AG10803 (cell line): ENCODE data around the gene TRMT5.

ENCODE experiments used
- DNase-seq: peaks from one replicate; pipeline ENCODE4 v3.0.0; 2010; ENCODE audit warnings: low read depth
- H3K4me3 ChIP-seq: 2 replicates; pipeline ENCODE4 v1.5.1; 2011; ENCODE audit warnings: mild to moderate bottlenecking, low read length, control low read depth
- TF ChIP-seq, protein P1 (sequence below): conservative IDR thresholded peaks from 2 replicates; pipeline ENCODE4 v1.5.1; 2011; ENCODE audit warnings: mild to moderate bottlenecking, low read length, control low read depth, inconsistent platforms

The TRMT5 gene, protein sequence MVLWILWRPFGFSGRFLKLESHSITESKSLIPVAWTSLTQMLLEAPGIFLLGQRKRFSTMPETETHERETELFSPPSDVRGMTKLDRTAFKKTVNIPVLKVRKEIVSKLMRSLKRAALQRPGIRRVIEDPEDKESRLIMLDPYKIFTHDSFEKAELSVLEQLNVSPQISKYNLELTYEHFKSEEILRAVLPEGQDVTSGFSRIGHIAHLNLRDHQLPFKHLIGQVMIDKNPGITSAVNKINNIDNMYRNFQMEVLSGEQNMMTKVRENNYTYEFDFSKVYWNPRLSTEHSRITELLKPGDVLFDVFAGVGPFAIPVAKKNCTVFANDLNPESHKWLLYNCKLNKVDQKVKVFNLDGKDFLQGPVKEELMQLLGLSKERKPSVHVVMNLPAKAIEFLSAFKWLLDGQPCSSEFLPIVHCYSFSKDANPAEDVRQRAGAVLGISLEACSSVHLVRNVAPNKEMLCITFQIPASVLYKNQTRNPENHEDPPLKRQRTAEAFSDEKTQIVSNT

DNA sequence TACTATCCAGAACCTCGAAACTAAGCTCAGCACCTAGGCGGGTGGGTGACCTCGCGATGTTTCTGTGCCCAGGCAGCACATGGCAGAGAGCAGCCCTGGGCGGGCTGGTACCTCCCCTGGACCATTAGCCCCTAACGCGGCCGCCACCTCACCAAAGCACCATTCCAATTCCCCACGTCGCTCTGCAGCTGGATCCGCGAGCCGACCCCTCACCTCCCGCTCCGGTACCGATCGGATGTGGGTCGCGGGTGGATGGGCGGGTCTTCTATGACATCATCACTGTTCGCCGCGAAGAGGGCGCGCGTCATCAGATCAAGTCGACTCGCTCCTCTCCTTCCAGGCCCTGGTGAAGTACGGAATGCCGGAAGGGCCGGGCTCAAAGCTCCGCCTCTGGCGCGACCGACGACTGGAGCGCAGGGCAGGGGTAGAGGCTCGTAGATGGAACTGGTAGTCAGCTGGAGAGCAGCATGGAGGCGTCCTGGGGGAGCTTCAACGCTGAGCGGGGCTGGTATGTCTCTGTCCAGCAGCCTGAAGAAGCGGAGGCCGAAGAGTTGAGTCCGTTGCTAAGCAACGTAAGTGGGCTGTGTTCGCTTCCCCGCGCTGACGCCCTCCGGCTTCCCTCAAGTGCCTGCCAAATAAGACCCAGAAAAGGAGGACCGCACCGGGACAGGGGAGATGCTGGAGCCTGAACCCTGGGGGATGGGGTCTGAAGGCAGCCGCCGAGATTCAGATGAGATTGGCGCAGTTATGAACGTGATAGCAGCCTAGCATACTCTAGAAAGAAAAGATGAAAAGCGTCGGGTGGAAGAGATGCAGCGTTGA, at the start of gene TRMT5, which contains the start of gene SLC38A6:
TRMT5 (minus strand) TSS at position 269 of the 822 bp plus-strand sequence; CDS start at position 163, 106 bp downstream.
SLC38A6 (plus strand) TSS at position 435 of the 822 bp plus-strand sequence; CDS start at position 468, 33 bp downstream.
- TF ChIP-seq, protein P1, sequence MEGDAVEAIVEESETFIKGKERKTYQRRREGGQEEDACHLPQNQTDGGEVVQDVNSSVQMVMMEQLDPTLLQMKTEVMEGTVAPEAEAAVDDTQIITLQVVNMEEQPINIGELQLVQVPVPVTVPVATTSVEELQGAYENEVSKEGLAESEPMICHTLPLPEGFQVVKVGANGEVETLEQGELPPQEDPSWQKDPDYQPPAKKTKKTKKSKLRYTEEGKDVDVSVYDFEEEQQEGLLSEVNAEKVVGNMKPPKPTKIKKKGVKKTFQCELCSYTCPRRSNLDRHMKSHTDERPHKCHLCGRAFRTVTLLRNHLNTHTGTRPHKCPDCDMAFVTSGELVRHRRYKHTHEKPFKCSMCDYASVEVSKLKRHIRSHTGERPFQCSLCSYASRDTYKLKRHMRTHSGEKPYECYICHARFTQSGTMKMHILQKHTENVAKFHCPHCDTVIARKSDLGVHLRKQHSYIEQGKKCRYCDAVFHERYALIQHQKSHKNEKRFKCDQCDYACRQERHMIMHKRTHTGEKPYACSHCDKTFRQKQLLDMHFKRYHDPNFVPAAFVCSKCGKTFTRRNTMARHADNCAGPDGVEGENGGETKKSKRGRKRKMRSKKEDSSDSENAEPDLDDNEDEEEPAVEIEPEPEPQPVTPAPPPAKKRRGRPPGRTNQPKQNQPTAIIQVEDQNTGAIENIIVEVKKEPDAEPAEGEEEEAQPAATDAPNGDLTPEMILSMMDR, result no peak
- peak within 1 kb of the TSS; percentile 85 for H3K4me3 ChIP-seq
- DNase-seq, result peak; percentile 96

DNA sequence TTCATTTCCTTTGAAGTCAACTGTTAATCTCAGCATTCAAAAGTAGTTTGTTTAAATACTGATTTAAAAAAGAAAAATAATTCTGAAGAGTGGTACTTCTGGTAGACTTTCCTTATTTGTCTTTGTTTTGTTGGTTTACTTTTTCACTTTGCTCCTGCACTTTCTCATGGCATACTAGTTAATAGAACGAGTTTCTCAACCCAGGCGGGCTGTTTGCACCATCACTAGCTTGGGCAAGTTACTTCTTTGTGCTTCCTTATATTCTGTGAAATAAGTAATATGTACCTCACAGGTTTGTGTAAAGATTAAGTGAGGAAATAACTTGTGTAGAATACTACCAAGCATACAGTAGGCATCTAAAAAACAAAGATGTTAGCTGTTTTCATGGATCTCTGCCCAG, 45.6 kb upstream of the TRMT5 start:
- TF ChIP-seq, protein P1, result no peak
- no peak for DNase-seq
- H3K4me3 ChIP-seq, result no peak overlapping the region

DNA sequence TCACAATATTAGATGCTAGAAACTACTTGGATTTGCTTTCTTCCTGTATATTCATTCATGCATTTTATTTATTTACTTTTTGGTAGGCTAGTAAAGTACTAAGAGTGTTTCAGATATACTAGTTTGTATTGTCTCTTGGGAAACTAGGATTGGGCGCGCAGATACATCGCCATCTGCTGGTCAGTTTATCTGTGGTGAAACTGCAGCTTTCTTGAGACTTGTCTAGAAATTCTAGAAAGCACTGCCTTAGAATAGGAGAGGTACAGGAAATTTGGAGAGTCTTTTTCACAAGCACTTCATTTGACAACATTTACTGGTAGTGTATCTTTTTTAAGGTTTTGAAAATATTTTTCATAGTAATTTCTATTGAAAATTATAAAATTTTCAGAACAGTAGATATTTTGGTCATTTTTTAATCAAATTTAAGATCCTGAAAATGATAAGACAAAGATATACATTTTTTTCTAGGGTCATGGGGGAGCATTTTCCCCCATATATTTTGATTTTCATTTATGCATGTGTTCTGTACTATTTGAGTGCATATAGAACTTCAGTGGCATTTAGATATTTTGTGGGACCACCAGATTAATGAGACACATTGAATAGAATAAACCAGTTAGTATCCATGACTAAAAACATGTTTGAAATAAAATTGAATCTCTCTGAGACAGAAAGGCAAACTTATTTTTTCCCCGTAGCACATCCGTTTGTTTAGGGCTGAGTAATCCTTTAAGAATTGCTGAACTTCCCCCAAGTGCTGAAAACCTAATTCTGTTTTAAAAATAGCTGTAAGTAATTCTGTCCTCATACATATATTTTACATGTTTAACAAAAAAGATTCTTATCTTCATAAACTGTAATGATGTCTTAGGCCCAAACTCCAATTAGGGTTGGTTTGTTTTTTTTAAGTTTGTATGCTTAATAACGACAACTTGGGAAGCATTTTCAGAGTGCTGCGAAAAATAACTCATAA, 44.7 kb upstream of the TRMT5 start:
- peak; percentile 80 for DNase-seq
- no peak overlapping the region for H3K4me3 ChIP-seq
- TF ChIP-seq, protein P1, result peak; percentile 97

DNA sequence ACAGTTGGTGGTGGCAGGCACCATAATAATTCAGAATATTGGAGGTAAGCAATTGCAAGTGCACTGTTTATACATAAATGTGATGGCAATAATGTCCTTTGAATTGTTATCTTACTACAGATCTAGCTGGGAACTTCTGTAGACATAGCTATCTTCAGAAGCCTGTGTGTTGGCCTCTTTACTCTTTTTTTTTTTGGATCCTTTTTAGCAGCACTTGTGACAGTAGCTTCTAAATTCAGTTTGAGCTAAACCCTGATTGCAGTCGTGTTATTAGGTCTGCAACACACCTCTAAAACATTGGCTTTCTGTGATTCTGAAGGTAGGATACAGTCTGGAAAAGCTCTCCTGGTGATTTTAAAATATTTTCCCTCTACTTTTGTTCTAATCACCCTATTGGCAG, 38.7 kb upstream of the TRMT5 start:
- no peak for DNase-seq
- no peak overlapping the region for H3K4me3 ChIP-seq
- TF ChIP-seq, protein P1, result no peak

DNA sequence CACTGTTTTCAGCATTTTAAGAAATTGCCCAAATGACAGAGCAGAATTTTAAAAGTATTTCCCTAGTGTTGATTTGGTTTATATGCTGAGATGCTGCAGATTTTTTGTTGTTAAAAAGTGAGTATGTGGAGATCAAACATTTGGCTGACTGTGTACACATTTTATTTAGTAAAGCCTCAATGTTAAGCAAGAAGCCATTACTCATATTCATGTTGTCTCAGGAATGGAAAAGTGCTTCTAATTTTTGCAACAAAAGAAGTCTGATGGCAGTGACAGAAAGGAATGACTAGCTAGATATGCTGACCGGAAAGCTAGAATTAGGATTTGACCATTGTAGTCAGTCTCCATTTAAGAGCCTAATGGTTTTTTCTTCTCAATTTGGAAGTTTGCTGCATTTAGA, 22.7 kb upstream of the TRMT5 start:
- DNase-seq, result peak; percentile 69
- TF ChIP-seq, protein P1, result no peak
- H3K4me3 ChIP-seq, result no peak overlapping the region

DNA sequence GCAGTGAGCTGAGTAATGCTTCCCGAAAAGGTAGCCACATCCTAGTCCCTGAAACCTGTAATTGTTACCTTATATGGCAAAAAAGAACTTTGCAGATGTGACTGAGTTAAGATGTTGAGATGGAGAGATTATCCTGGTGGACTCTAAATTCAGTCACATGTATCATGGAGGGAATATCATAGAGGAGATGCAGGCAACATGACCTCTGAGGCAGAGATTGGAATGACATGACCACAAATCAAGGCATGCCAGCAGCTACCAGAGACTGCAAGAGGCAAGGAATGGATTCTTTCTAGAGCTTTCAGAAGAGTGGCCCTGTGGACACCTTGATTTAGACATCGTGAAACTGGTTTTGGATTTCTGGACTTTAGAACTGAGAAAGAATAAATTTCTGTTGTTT, 18.7 kb upstream of the TRMT5 start:
- no peak overlapping the region for H3K4me3 ChIP-seq
- DNase-seq, result no peak
- TF ChIP-seq, protein P1, result no peak
